ENCODE data around the gene TADA2B. TPM values are rescaled to one million over a fixed set of nuclear protein-coding genes. Genes with fewer than 3 reads are reported as not detected.

Gene TADA2B
- total and polyA plus RNA-seq, 9 of the 15 experiments (the other 6 are each of a cell fraction or from before 2014, with no cell fraction given): 0.55 to 12.2 (median 7.5) TPM

DNA sequence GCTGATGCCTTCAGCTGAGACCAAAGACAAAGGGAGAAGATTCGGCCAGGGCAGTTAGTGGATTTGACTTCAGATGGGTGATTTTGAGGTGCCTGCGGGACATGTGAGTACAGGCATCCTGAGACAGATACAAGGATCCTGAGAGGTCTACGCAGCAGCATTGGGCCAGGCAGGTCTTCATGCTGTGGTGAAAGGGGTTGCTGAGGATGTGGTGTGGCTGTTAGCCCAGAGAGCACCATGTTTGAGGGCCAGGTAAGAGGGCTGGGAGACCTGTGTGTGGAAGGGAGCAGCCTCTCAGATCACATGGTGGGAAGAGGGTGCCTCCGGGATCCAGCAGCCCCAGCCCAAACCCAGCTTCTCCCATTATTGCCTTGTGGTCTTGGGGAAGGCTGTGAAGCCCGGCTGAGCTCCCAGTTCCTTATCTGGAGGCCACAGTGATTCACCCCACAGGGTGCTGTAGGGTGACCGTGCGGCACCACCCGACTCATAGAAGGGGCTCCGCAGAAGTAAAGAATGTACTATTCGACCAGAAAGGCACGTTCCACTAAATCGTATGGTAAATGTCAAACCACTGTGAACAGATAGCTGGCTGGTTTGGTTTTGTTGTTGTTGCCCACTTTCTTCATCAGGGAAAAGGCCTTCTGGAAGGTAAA is 27.7 kb upstream of the TADA2B start (continued):
- TF ChIP-seq CBFA2T3 (IDR thresholded peaks at IDR 0.05) (peak; percentile 31; the same call in 1 of the 2 replicates), SMARCC2 (IDR thresholded peaks at IDR 0.05; ENCODE audit: low read depth) (no peak), PHB2 (IDR thresholded peaks at IDR 0.05; ENCODE audit: low read depth) (no peak), POLR2G (IDR thresholded peaks at IDR 0.05; ENCODE audit: low read depth, low read length) (no peak), FOXP1 (CRISPR knock-in tag; IDR thresholded peaks at IDR 0.05) (no peak), COPS2 (conservative IDR thresholded peaks at IDR 0.05) (no peak), MCM2 (IDR thresholded peaks at IDR 0.05; ENCODE audit: low read depth) (no peak), ZNF217 (CRISPR knock-in tag; IDR thresholded peaks at IDR 0.05) (no peak), TCF3 (CRISPR knock-in tag; IDR thresholded peaks at IDR 0.05) (peak; percentile 38; the same call in 1 of the 2 replicates), NCOR1 (IDR thresholded peaks at IDR 0.05) (peak; percentile 8; the same call in 1 of the 2 replicates), HMG20A (CRISPR knock-in tag; conservative IDR thresholded peaks at IDR 0.05) (no peak), KLF13 (tag; IDR thresholded peaks at IDR 0.05; ENCODE audit: borderline replicate concordance, low read depth) (no peak), POLR2H (tag; IDR thresholded peaks at IDR 0.05; ENCODE audit: low read depth) (no peak), MCM5 (IDR thresholded peaks at IDR 0.05; ENCODE audit: low read depth) (no peak), WHSC1 (IDR thresholded peaks at IDR 0.05; ENCODE audit: low read length) (no peak), ELF4 (CRISPR knock-in tag; IDR thresholded peaks at IDR 0.05) (no peak)
- TF ChIP-seq, protein P1, sequence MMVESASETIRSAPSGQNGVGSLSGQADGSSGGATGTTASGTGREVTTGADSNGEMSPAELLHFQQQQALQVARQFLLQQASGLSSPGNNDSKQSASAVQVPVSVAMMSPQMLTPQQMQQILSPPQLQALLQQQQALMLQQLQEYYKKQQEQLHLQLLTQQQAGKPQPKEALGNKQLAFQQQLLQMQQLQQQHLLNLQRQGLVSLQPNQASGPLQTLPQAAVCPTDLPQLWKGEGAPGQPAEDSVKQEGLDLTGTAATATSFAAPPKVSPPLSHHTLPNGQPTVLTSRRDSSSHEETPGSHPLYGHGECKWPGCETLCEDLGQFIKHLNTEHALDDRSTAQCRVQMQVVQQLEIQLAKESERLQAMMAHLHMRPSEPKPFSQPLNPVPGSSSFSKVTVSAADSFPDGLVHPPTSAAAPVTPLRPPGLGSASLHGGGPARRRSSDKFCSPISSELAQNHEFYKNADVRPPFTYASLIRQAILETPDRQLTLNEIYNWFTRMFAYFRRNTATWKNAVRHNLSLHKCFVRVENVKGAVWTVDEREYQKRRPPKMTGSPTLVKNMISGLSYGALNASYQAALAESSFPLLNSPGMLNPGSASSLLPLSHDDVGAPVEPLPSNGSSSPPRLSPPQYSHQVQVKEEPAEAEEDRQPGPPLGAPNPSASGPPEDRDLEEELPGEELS (CRISPR knock-in tag; IDR thresholded peaks at IDR 0.05; ENCODE audit: borderline replicate concordance): no peak
- TF ChIP-seq, protein P2, sequence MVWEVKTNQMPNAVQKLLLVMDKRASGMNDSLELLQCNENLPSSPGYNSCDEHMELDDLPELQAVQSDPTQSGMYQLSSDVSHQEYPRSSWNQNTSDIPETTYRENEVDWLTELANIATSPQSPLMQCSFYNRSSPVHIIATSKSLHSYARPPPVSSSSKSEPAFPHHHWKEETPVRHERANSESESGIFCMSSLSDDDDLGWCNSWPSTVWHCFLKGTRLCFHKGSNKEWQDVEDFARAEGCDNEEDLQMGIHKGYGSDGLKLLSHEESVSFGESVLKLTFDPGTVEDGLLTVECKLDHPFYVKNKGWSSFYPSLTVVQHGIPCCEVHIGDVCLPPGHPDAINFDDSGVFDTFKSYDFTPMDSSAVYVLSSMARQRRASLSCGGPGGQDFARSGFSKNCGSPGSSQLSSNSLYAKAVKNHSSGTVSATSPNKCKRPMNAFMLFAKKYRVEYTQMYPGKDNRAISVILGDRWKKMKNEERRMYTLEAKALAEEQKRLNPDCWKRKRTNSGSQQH (CRISPR knock-in tag; IDR thresholded peaks at IDR 0.05): no peak
- TF ChIP-seq, protein P3, sequence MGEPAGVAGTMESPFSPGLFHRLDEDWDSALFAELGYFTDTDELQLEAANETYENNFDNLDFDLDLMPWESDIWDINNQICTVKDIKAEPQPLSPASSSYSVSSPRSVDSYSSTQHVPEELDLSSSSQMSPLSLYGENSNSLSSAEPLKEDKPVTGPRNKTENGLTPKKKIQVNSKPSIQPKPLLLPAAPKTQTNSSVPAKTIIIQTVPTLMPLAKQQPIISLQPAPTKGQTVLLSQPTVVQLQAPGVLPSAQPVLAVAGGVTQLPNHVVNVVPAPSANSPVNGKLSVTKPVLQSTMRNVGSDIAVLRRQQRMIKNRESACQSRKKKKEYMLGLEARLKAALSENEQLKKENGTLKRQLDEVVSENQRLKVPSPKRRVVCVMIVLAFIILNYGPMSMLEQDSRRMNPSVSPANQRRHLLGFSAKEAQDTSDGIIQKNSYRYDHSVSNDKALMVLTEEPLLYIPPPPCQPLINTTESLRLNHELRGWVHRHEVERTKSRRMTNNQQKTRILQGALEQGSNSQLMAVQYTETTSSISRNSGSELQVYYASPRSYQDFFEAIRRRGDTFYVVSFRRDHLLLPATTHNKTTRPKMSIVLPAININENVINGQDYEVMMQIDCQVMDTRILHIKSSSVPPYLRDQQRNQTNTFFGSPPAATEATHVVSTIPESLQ (CRISPR knock-in tag; IDR thresholded peaks at IDR 0.05): no peak
- TF ChIP-seq, protein P4, sequence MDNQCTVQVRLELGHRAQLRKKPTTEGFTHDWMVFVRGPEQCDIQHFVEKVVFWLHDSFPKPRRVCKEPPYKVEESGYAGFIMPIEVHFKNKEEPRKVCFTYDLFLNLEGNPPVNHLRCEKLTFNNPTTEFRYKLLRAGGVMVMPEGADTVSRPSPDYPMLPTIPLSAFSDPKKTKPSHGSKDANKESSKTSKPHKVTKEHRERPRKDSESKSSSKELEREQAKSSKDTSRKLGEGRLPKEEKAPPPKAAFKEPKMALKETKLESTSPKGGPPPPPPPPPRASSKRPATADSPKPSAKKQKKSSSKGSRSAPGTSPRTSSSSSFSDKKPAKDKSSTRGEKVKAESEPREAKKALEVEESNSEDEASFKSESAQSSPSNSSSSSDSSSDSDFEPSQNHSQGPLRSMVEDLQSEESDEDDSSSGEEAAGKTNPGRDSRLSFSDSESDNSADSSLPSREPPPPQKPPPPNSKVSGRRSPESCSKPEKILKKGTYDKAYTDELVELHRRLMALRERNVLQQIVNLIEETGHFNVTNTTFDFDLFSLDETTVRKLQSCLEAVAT (IDR thresholded peaks at IDR 0.05): no peak
- TF ChIP-seq, protein P5, sequence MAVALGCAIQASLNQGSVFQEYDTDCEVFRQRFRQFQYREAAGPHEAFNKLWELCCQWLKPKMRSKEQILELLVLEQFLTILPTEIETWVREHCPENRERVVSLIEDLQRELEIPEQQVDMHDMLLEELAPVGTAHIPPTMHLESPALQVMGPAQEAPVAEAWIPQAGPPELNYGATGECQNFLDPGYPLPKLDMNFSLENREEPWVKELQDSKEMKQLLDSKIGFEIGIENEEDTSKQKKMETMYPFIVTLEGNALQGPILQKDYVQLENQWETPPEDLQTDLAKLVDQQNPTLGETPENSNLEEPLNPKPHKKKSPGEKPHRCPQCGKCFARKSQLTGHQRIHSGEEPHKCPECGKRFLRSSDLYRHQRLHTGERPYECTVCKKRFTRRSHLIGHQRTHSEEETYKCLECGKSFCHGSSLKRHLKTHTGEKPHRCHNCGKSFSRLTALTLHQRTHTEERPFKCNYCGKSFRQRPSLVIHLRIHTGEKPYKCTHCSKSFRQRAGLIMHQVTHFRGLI (CRISPR knock-in tag; IDR thresholded peaks at IDR 0.05): no peak

All from K562 (cell line).